CD4-positive, alpha-beta T cell treated with Interleukin-12 subunit alpha and Interleukin-12 subunit beta, for 1 hour (primary cell): Measurements from ENCODE around the gene DYRK2.
"Not testable (repeated sequence)": the region's sequence is repeated elsewhere in the genome, so short reads cannot be mapped to it uniquely, and the experiment has no call there.

Experiments used
- DNase-seq: peaks from one replicate; pipeline ENCODE4 v3.0.0-alpha.2; 2020

The DYRK2 gene

GRCh38 chr12:67671892-67672291 lies 23.3 kb downstream of the DYRK2 start:
- no peak for DNase-seq

- DNase-seq = not testable (repeated sequence)
Measured at GRCh38 chr12:67672507-67672906, 24.0 kb downstream of the DYRK2 start.

- not testable (repeated sequence) for DNase-seq
Measured at GRCh38 chr12:67673509-67673908, 25.0 kb downstream of the DYRK2 start.

GRCh38 chr12:67674417-67674816 lies 25.9 kb downstream of the DYRK2 start:
- no peak for DNase-seq

- DNase-seq = no peak
Measured at GRCh38 chr12:67676624-67677023, 28.1 kb downstream of the DYRK2 start.

- no peak for DNase-seq
Measured at GRCh38 chr12:67677166-67677565, 28.6 kb downstream of the DYRK2 start.

- no peak for DNase-seq
Measured at GRCh38 chr12:67681105-67681778, 32.7 kb downstream of the DYRK2 start.

GRCh38 chr12:67681941-67682620 lies 33.5 kb downstream of the DYRK2 start:
- DNase-seq = no peak

GRCh38 chr12:67689385-67689784 lies 40.8 kb downstream of the DYRK2 start:
- DNase-seq = no peak

- DNase-seq = no peak
Measured at GRCh38 chr12:67690656-67691055, 42.1 kb downstream of the DYRK2 start.

GRCh38 chr12:67691220-67691619 lies 42.7 kb downstream of the DYRK2 start:
- DNase-seq = no peak

GRCh38 chr12:67692135-67692534 lies 43.6 kb downstream of the DYRK2 start:
- no peak for DNase-seq

GRCh38 chr12:67692966-67693365 lies 44.4 kb downstream of the DYRK2 start:
- DNase-seq = no peak

- no peak for DNase-seq
Measured at GRCh38 chr12:67693894-67694293, 45.3 kb downstream of the DYRK2 start.

GRCh38 chr12:67694306-67694900 lies 45.9 kb downstream of the DYRK2 start:
- no peak for DNase-seq

GRCh38 chr12:67695974-67696373 lies 47.4 kb downstream of the DYRK2 start:
- no peak for DNase-seq

GRCh38 chr12:67697443-67697842 lies 48.9 kb downstream of the DYRK2 start:
- DNase-seq = peak; percentile 49

- DNase-seq = no peak
Measured at GRCh38 chr12:67697967-67698366, 49.4 kb downstream of the DYRK2 start.

GRCh38 chr12:67698672-67699581 lies 50.4 kb downstream of the DYRK2 start:
- DNase-seq = peak; percentile 52

- DNase-seq = no peak
Measured at GRCh38 chr12:67701121-67701520, 52.6 kb downstream of the DYRK2 start.

GRCh38 chr12:67702136-67702535 lies 53.6 kb downstream of the DYRK2 start:
- DNase-seq = no peak

- no peak for DNase-seq
Measured at GRCh38 chr12:67704071-67704470, 55.5 kb downstream of the DYRK2 start.
